SK-N-SH (cell line): Measurements from ENCODE around the gene GUCA1C. TPM values are rescaled to one million over a fixed set of nuclear protein-coding genes. Genes with fewer than 3 reads are reported as not detected.

Source experiments
- CTCF ChIA-PET: fragments of 300-600, 350-600 bp; formaldehyde crosslinking; extraction: SDS; loops from one replicate; lab custom pipeline; 2021; lab: Yijun Ruan, JAX
- POLR2A ChIA-PET: fragments of 350-600 bp; sonication (Branson Sonifier 250); formaldehyde crosslinking; extraction: SDS; loops from one replicate; lab custom pipeline; 2020; ENCODE audit warnings: antibody characterized with exemption, inconsistent platforms; lab: Yijun Ruan, JAX
- DNase-seq: peaks from one replicate; pipeline ENCODE4 v3.0.0; 2012
- H2AFZ ChIP-seq: fragments of 200-600 bp; sonication (generic); 2 replicates; pipeline ENCODE4 v1.8.1; 2016; ENCODE audit warnings: antibody characterized with exemption, mild to moderate bottlenecking, low read depth
- H3F3A ChIP-seq: fragments of 200-600 bp; sonication (generic); replicated peaks from 2 replicates; pipeline ENCODE3; 2016; ENCODE audit warnings: antibody characterized with exemption, mild to moderate bottlenecking; ENCODE audit not compliant: insufficient read depth
- H3K27ac ChIP-seq, 2 experiments: fragments of 200-500 bp in 1 of 2; fragments of 200-600 bp in 1 of 2; sonication (Bioruptor generic) in 1 of 2; sonication (generic), shearing (Covaris generic) in 1 of 2; 2 replicates each; pipeline versions ENCODE4 v1.5.1 to v1.6.1; 2014 to 2016; ENCODE audit warnings: low read depth in 2 of 2, inconsistent platforms in 1 of 2, low read length in 1 of 2, mild to moderate bottlenecking in 1 of 2, mixed read lengths in 1 of 2
- H3K27me3 ChIP-seq: fragments of 200-600 bp; sonication (generic), shearing (Covaris generic); 2 replicates; pipeline ENCODE4 v1.6.1; 2016; ENCODE audit warnings: mixed run types; ENCODE audit not compliant: insufficient read depth
- H3K36me3 ChIP-seq, 2 experiments: fragments of 200-500 bp in 1 of 2; fragments of 200-600 bp in 1 of 2; sonication (Bioruptor generic) in 1 of 2; sonication (generic) in 1 of 2; replicated peaks in 1 of 2; 2 replicates each; pipeline versions ENCODE3 to v1.5.1; 2014 to 2016; ENCODE audit warnings: low read length in 1 of 2, mild to moderate bottlenecking in 1 of 2; ENCODE audit not compliant: insufficient read depth in 2 of 2, control insufficient read depth in 1 of 2
- H3K4me1 ChIP-seq, 2 experiments: fragments of 200-500 bp in 1 of 2; fragments of 200-600 bp in 1 of 2; sonication (Bioruptor generic) in 1 of 2; sonication (generic), shearing (Covaris generic) in 1 of 2; 2 replicates each; pipeline versions ENCODE4 v1.5.1 to v1.6.1; 2014 to 2016; ENCODE audit warnings: low read depth in 1 of 2, low read length in 1 of 2, mixed run types in 1 of 2; ENCODE audit not compliant: insufficient read depth in 2 of 2, control insufficient read depth in 1 of 2
- H3K4me2 ChIP-seq: fragments of 200-600 bp; sonication (generic), shearing (Covaris generic); 2 replicates; pipeline ENCODE4 v1.6.1; 2017; ENCODE audit warnings: mixed run types
- H3K4me3 ChIP-seq, 2 experiments: fragments of 200-500 bp in 1 of 2; fragments of 200-600 bp in 1 of 2; sonication (Bioruptor generic) in 1 of 2; sonication (generic), shearing (Covaris generic) in 1 of 2; 2 replicates each; pipeline versions ENCODE4 v1.5.1 to v1.8.1; 2014 to 2016; ENCODE audit warnings: low read depth in 2 of 2, inconsistent platforms in 1 of 2, low read length in 1 of 2, mild to moderate bottlenecking in 1 of 2, mixed read lengths in 1 of 2, moderate library complexity in 1 of 2
- H3K79me2 ChIP-seq: fragments of 200-600 bp; sonication (generic); 2 replicates; pipeline ENCODE4 v1.8.1; 2017; ENCODE audit warnings: mild to moderate bottlenecking; ENCODE audit not compliant: insufficient read depth
- H3K9ac ChIP-seq: fragments of 200-600 bp; sonication (generic); 2 replicates; pipeline ENCODE4 v1.6.1; 2017; ENCODE audit warnings: mixed run types
- H3K9me2 ChIP-seq: fragments of 200-600 bp; sonication (generic); 2 replicates; pipeline ENCODE4 v1.6.1; 2017; ENCODE audit warnings: mixed run types
- H3K9me3 ChIP-seq: fragments of 200-600 bp; sonication (generic); 2 replicates; pipeline ENCODE4 v1.6.1; 2017; ENCODE audit warnings: mixed run types, mild to moderate bottlenecking, moderate library complexity
- H4K20me1 ChIP-seq: fragments of 200-600 bp; sonication (generic); 2 replicates; pipeline ENCODE4 v1.6.1; 2017; ENCODE audit warnings: mild to moderate bottlenecking, mixed run types; ENCODE audit not compliant: insufficient read depth
- EZH2phosphoT487 ChIP-seq: fragments of 200-600 bp; sonication (generic); IDR thresholded peaks from 2 replicates; pipeline ENCODE4 v1.6.1; 2017; ENCODE audit warnings: low read depth, mixed run types, mild to moderate bottlenecking, antibody characterized with exemption, moderate library complexity, borderline replicate concordance
- FOSL2 ChIP-seq: IDR thresholded peaks from 2 replicates; pipeline ENCODE4 v1.4.0; 2012; ENCODE audit warnings: low read depth, mild to moderate bottlenecking, moderate library complexity, borderline replicate concordance
- POLR2AphosphoS5 ChIP-seq: IDR thresholded peaks from 2 replicates; pipeline ENCODE4 v1.6.1; 2012; ENCODE audit warnings: low read depth, low read length
- RAD21 ChIP-seq: IDR thresholded peaks from 2 replicates; pipeline ENCODE4 v1.6.1; 2012; ENCODE audit warnings: mild to moderate bottlenecking, low read length
- RCOR1 ChIP-seq: fragments of 150-350 bp; IDR thresholded peaks from 2 replicates; pipeline ENCODE4 v1.6.1; 2017; ENCODE audit warnings: antibody characterized with exemption, low read length
- RXRA ChIP-seq: IDR thresholded peaks from 2 replicates; pipeline ENCODE4 v1.4.0; 2012; ENCODE audit warnings: low read depth, mild to moderate bottlenecking, borderline replicate concordance
- SIN3A ChIP-seq: IDR thresholded peaks from 2 replicates; pipeline ENCODE4 v1.6.1; 2012; ENCODE audit warnings: low read depth, mild to moderate bottlenecking, low read length, moderate library complexity, borderline replicate concordance
- SMC3 ChIP-seq: IDR thresholded peaks from 2 replicates; pipeline ENCODE4 v1.6.1; 2012; ENCODE audit warnings: low read depth, low read length, improper control_type of control experiment
- TAF1 ChIP-seq: IDR thresholded peaks from 2 replicates; pipeline ENCODE4 v1.6.1; 2012; ENCODE audit warnings: low read depth, mild to moderate bottlenecking, low read length, moderate library complexity, borderline replicate concordance
- TCF12 ChIP-seq: IDR thresholded peaks from 2 replicates; pipeline ENCODE4 v1.4.0; 2012
- YY1 ChIP-seq: IDR thresholded peaks from 2 replicates; pipeline ENCODE4 v1.4.0; 2012; ENCODE audit warnings: low read depth, mild to moderate bottlenecking
- WGBS: methylation state at CpG from one replicate; pipeline ENCODE4 v1.1.6; 2017; ENCODE audit warnings: low lambda C conversion rate; 5-methylcytosine and 5-hydroxymethylcytosine counted together
- polyA plus RNA-seq, 3 experiments: library from polyadenylated mRNA; depleted of rRNA; stranded (reverse); fragments of >200 nt; gene quantifications; 2 replicates each; pipeline ENCODE4 v1.2.3, GENCODE V29; 2012
- TF ChIP-seq, protein P1 (sequence below): fragments of 150-350 bp; IDR thresholded peaks from 2 replicates; pipeline ENCODE4 v1.6.1; 2017; ENCODE audit warnings: antibody characterized with exemption, low read length, low read depth, borderline replicate concordance
- TF ChIP-seq, protein P2 (sequence below): IDR thresholded peaks from 2 replicates; pipeline ENCODE4; 2012
- TF ChIP-seq, protein P3 (sequence below): fragments of 200-600 bp; sonication (generic); IDR thresholded peaks from 2 replicates; pipeline ENCODE4 v1.6.1; 2017; ENCODE audit warnings: antibody characterized with exemption, mild to moderate bottlenecking, moderate library complexity
- TF ChIP-seq, protein P4 (sequence below): IDR thresholded peaks from 2 replicates; pipeline ENCODE4 v1.6.1; 2012; ENCODE audit warnings: mild to moderate bottlenecking, low read depth, low read length, moderate library complexity
- TF ChIP-seq, protein P5 (sequence below): fragments of 150-350 bp; IDR thresholded peaks from 2 replicates; pipeline ENCODE4 v1.6.1; 2016; ENCODE audit warnings: mild to moderate bottlenecking, low read depth, low read length

GUCA1C gene, protein sequence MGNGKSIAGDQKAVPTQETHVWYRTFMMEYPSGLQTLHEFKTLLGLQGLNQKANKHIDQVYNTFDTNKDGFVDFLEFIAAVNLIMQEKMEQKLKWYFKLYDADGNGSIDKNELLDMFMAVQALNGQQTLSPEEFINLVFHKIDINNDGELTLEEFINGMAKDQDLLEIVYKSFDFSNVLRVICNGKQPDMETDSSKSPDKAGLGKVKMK
- polyA plus RNA-seq (2012; rRNA removed), result not detected in 2 replicates
- not detected in 2 replicates for polyA plus RNA-seq (2012; cell fraction: cytosol; rRNA removed)
- not detected in 2 replicates for polyA plus RNA-seq (2012; cell fraction: nucleus; rRNA removed)

DNA sequence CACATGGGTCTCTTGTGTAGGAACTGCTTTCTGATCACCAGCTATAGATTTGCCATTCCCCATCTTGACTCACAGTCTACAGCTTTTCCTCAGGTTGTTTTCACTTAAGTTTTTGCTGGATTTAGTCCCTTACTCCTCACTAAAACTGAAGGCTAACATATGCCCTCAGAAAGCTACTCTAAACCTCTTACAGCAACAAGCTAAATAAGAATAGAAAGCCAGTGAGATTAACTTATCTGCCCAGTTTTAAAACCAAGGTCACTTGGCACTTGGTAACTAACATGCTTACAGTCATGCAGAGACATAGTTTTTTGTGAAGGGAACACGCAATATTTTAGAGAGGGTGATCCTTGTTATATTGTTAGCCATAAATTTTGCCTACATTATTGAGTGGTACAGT, at the start of gene GUCA1C:
Gene GUCA1C, minus strand, starts transcription at position 180 of the 400 bp plus-strand sequence. Its CDS starts 117 bp downstream, at position 63.
- no peaks in the 10 kb centered on the region for H3K9me2 ChIP-seq
- H4K20me1 ChIP-seq, result no peaks in the 10 kb centered on the region
- ChIA-PET POLR2A (no interaction called here), CTCF (interaction anchor here (1.4 kb wide), 1 partner anchor 70 kb away, joined by 5 read pairs; no protein-coding TSS in a partner anchor)
- no peak for DNase-seq
- no peak for TF ChIP-seq POLR2AphosphoS5
- TF ChIP-seq, protein P1, sequence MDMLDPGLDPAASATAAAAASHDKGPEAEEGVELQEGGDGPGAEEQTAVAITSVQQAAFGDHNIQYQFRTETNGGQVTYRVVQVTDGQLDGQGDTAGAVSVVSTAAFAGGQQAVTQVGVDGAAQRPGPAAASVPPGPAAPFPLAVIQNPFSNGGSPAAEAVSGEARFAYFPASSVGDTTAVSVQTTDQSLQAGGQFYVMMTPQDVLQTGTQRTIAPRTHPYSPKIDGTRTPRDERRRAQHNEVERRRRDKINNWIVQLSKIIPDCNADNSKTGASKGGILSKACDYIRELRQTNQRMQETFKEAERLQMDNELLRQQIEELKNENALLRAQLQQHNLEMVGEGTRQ, result no peak
- TF ChIP-seq RAD21, result no peak
- TF ChIP-seq YY1, result no peak
- TF ChIP-seq RCOR1, result no peak
- TF ChIP-seq, protein P2, sequence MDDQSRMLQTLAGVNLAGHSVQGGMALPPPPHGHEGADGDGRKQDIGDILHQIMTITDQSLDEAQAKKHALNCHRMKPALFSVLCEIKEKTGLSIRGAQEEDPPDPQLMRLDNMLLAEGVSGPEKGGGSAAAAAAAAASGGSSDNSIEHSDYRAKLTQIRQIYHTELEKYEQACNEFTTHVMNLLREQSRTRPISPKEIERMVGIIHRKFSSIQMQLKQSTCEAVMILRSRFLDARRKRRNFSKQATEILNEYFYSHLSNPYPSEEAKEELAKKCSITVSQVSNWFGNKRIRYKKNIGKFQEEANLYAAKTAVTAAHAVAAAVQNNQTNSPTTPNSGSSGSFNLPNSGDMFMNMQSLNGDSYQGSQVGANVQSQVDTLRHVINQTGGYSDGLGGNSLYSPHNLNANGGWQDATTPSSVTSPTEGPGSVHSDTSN, result no peak
- TF ChIP-seq EZH2phosphoT487, result no peak
- TF ChIP-seq FOSL2, result no peak
- no peak for TF ChIP-seq TAF1
- TF ChIP-seq, protein P3, sequence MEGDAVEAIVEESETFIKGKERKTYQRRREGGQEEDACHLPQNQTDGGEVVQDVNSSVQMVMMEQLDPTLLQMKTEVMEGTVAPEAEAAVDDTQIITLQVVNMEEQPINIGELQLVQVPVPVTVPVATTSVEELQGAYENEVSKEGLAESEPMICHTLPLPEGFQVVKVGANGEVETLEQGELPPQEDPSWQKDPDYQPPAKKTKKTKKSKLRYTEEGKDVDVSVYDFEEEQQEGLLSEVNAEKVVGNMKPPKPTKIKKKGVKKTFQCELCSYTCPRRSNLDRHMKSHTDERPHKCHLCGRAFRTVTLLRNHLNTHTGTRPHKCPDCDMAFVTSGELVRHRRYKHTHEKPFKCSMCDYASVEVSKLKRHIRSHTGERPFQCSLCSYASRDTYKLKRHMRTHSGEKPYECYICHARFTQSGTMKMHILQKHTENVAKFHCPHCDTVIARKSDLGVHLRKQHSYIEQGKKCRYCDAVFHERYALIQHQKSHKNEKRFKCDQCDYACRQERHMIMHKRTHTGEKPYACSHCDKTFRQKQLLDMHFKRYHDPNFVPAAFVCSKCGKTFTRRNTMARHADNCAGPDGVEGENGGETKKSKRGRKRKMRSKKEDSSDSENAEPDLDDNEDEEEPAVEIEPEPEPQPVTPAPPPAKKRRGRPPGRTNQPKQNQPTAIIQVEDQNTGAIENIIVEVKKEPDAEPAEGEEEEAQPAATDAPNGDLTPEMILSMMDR, result no peak
- TF ChIP-seq, protein P4, sequence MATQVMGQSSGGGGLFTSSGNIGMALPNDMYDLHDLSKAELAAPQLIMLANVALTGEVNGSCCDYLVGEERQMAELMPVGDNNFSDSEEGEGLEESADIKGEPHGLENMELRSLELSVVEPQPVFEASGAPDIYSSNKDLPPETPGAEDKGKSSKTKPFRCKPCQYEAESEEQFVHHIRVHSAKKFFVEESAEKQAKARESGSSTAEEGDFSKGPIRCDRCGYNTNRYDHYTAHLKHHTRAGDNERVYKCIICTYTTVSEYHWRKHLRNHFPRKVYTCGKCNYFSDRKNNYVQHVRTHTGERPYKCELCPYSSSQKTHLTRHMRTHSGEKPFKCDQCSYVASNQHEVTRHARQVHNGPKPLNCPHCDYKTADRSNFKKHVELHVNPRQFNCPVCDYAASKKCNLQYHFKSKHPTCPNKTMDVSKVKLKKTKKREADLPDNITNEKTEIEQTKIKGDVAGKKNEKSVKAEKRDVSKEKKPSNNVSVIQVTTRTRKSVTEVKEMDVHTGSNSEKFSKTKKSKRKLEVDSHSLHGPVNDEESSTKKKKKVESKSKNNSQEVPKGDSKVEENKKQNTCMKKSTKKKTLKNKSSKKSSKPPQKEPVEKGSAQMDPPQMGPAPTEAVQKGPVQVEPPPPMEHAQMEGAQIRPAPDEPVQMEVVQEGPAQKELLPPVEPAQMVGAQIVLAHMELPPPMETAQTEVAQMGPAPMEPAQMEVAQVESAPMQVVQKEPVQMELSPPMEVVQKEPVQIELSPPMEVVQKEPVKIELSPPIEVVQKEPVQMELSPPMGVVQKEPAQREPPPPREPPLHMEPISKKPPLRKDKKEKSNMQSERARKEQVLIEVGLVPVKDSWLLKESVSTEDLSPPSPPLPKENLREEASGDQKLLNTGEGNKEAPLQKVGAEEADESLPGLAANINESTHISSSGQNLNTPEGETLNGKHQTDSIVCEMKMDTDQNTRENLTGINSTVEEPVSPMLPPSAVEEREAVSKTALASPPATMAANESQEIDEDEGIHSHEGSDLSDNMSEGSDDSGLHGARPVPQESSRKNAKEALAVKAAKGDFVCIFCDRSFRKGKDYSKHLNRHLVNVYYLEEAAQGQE, result no peak
- TF ChIP-seq SIN3A, result no peak
- no peak for TF ChIP-seq TCF12
- no peak for TF ChIP-seq RXRA
- TF ChIP-seq, protein P5, sequence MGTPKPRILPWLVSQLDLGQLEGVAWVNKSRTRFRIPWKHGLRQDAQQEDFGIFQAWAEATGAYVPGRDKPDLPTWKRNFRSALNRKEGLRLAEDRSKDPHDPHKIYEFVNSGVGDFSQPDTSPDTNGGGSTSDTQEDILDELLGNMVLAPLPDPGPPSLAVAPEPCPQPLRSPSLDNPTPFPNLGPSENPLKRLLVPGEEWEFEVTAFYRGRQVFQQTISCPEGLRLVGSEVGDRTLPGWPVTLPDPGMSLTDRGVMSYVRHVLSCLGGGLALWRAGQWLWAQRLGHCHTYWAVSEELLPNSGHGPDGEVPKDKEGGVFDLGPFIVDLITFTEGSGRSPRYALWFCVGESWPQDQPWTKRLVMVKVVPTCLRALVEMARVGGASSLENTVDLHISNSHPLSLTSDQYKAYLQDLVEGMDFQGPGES, result no peak
- TF ChIP-seq SMC3, result no peak
- H3K27ac ChIP-seq, result no peak within 1 kb of the TSS
- H3K4me2 ChIP-seq, result no peak within 1 kb of the TSS
- H2AFZ ChIP-seq, result 0 out of 2 replicates have a peak within 1 kb of the TSS, but pooled peaks have one; percentile 46
- no peak within 1 kb of the TSS for H3K9ac ChIP-seq
- no peaks in the 10 kb centered on the region for H3K9me3 ChIP-seq
- no peaks in the 10 kb centered on the region for H3K27me3 ChIP-seq
- peaks cover 0 to 4% of the 10 kb centered on the region in 2 experiments; a peak in 2 of 4 replicates for H3K4me1 ChIP-seq
- H3K4me3 ChIP-seq, result no peak within 1 kb of the TSS
- H3K36me3 ChIP-seq, result no peaks in the 10 kb centered on the region
- peaks cover 6% of the 10 kb centered on the region for H3F3A ChIP-seq
- 85% methylated on average over 1 of the region's 1 CpG for WGBS
- H3K79me2 ChIP-seq, result no peaks in the 10 kb centered on the region
